Fibroblast of lung (primary cell): ENCODE measurements around the gene OPN4. TPM values are rescaled to one million over a fixed set of nuclear protein-coding genes. Genes with fewer than 3 reads are reported as not detected.

Source experiments
- DNase-seq, 2 donors: peaks; one replicate each; pipeline versions ENCODE4 v3.0.0 to v3.0.0-alpha.2; 2010; ENCODE audit warnings: low read depth in 2 of 2
- H2AFZ ChIP-seq: 2 replicates; pipeline ENCODE4 v1.5.1; 2012; ENCODE audit warnings: low read length, control low read depth, inconsistent platforms
- H3K27ac ChIP-seq: 2 replicates; pipeline ENCODE4 v1.5.1; 2011; ENCODE audit warnings: low read length, control low read depth; ENCODE audit not compliant: insufficient read depth
- H3K27me3 ChIP-seq: 2 replicates; pipeline ENCODE4 v1.5.1; 2011; ENCODE audit warnings: mild to moderate bottlenecking, low read length; ENCODE audit not compliant: control insufficient read depth, insufficient read depth
- H3K36me3 ChIP-seq: 2 replicates; pipeline ENCODE4 v1.5.1; 2011; ENCODE audit warnings: low read length; ENCODE audit not compliant: control insufficient read depth, insufficient read depth
- H3K4me1 ChIP-seq: 2 replicates; pipeline ENCODE4 v1.5.1; 2011; ENCODE audit warnings: low read length; ENCODE audit not compliant: control insufficient read depth, insufficient read depth; ENCODE audit errors: extremely low read depth
- H3K4me2 ChIP-seq: 2 replicates; pipeline ENCODE4 v1.5.1; 2011; ENCODE audit warnings: low read length, control low read depth; ENCODE audit not compliant: insufficient read depth; ENCODE audit errors: extremely low read depth
- H3K4me3 ChIP-seq, 4 experiments: fragments of 200-600 bp in 1 of 4; sonication (generic) in 1 of 4; replicated peaks in 1 of 4; 2 replicates each; pipeline ENCODE4 v1.5.1; 2011 to 2016; ENCODE audit warnings: low read length in 4 of 4, low read depth in 3 of 4, mild to moderate bottlenecking in 3 of 4, control low read depth in 2 of 4, inconsistent platforms in 1 of 4, mixed read lengths in 1 of 4; ENCODE audit not compliant: insufficient read depth in 1 of 4; ENCODE audit errors: control extremely low read depth in 1 of 4
- H3K79me2 ChIP-seq: 2 replicates; pipeline ENCODE4 v1.5.1; 2012; ENCODE audit warnings: mild to moderate bottlenecking, low read length, inconsistent platforms; ENCODE audit not compliant: control insufficient read depth, insufficient read depth
- H3K9ac ChIP-seq: 2 replicates; pipeline ENCODE4 v1.5.1; 2011; ENCODE audit warnings: mild to moderate bottlenecking, low read length, control low read depth; ENCODE audit not compliant: insufficient read depth
- H3K9me3 ChIP-seq: 2 replicates; pipeline ENCODE4 v1.5.1; 2012; ENCODE audit warnings: low read depth, low read length; ENCODE audit not compliant: control insufficient read depth, insufficient read depth
- H4K20me1 ChIP-seq: 2 replicates; pipeline ENCODE4 v1.5.1; 2011; ENCODE audit warnings: low read length; ENCODE audit not compliant: control insufficient read depth, insufficient read depth; ENCODE audit errors: extremely low read depth
- CTCF ChIP-seq, 2 donors: IDR thresholded peaks in 1 of 2; conservative IDR thresholded peaks in 1 of 2; 1 replicate in 1 of 2; 2 replicates in 1 of 2; pipeline ENCODE4 v1.5.1; 2011 to 2012; ENCODE audit warnings: low read length in 2 of 2, control low read depth in 1 of 2, inconsistent platforms in 1 of 2, low read depth in 1 of 2, mild to moderate bottlenecking in 1 of 2
- EZH2 ChIP-seq: IDR thresholded peaks from 2 replicates; pipeline ENCODE4 v1.5.1; 2012; ENCODE audit warnings: low read length, control low read depth, mild to moderate bottlenecking; ENCODE audit errors: missing control alignments
- polyA minus RNA-seq: library from RNA; depleted of rRNA, polyadenylated mRNA; stranded (reverse); fragments of >200 nt; gene quantifications from 2 replicates; pipeline ENCODE4 v1.2.3, GENCODE V29; 2011; ENCODE audit warnings: low replicate concordance
- polyA plus RNA-seq, 2 donors: library from polyadenylated mRNA; depleted of rRNA in 1 of 2; stranded (reverse) in 1 of 2; unstranded in 1 of 2; fragments of >200 nt; gene quantifications; 2 replicates each; pipeline ENCODE4 v1.2.1, GENCODE V29; 2011 to 2012; ENCODE audit warnings: missing spikeins in 1 of 2
- total RNA-seq: library from RNA; depleted of rRNA; stranded (reverse); fragments of >200 nt; gene quantifications from 2 replicates; pipeline ENCODE4 v1.2.1, GENCODE V29; 2014

Gene OPN4, protein sequence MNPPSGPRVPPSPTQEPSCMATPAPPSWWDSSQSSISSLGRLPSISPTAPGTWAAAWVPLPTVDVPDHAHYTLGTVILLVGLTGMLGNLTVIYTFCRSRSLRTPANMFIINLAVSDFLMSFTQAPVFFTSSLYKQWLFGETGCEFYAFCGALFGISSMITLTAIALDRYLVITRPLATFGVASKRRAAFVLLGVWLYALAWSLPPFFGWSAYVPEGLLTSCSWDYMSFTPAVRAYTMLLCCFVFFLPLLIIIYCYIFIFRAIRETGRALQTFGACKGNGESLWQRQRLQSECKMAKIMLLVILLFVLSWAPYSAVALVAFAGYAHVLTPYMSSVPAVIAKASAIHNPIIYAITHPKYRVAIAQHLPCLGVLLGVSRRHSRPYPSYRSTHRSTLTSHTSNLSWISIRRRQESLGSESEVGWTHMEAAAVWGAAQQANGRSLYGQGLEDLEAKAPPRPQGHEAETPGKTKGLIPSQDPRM
- total RNA-seq (not detected in 2 replicates), polyA plus RNA-seq (not detected in 2 replicates), polyA minus RNA-seq (not detected in 2 replicates)
- not detected in 2 replicates for polyA plus RNA-seq (2012)

DNA sequence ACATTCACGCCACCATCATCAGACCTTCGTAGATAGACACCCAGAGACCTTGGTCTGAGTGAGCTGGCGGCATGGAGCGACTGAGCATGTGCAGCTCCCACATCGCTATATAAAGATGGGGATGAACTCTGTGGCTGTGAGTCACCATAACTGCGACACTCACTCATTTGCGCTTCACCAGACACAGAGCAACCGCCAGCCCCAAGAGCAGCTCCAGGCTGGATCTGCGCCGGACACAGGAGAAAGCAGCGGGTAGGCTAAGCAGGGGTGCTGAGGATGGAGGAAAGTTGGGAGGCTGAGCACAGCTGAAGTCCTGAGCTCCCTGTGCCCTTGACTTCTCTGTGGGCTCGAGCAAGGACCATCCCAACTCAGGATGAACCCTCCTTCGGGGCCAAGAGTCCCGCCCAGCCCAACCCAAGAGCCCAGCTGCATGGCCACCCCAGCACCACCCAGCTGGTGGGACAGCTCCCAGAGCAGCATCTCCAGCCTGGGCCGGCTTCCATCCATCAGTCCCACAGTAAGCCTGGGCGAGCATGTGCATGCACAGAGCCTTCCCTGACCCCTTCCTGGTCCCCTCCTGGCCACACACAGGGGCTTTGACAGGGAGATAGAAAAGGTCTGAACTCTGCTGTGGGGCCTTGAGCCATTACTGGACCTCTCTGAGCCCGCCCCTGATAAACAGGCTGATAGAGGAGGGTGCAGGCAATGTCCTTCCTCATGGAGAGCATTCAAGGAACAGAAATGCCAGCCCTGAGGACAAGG, at the start of gene OPN4:
Gene OPN4 (plus strand): TSS at position 137 of the 762 bp plus-strand sequence. CDS start 237 bp downstream, at position 374.
- no peak within 1 kb of the TSS for H3K27ac ChIP-seq
- H4K20me1 ChIP-seq: no peaks in the 10 kb centered on the region
- no peaks in the 10 kb centered on the region for H3K79me2 ChIP-seq
- DNase-seq: peak in 1 of 2 donors; percentile 87
- H3K9me3 ChIP-seq: no peaks in the 10 kb centered on the region
- no peak within 1 kb of the TSS for H3K9ac ChIP-seq
- no peak within 1 kb of the TSS for H2AFZ ChIP-seq
- H3K4me3 ChIP-seq: no peak within 1 kb of the TSS
- TF ChIP-seq EZH2: no peak
- TF ChIP-seq CTCF (conservative IDR thresholded peaks at IDR 0.05 in 1 of 2, IDR thresholded peaks at IDR 0.05 in 1 of 2; ENCODE audit: low read depth in 1 of 2, low read length in 2 of 2): no peak
- no peak within 1 kb of the TSS for H3K4me2 ChIP-seq
- H3K36me3 ChIP-seq: no peaks in the 10 kb centered on the region
- no peaks in the 10 kb centered on the region for H3K4me1 ChIP-seq
- no peaks in the 10 kb centered on the region for H3K27me3 ChIP-seq

DNA sequence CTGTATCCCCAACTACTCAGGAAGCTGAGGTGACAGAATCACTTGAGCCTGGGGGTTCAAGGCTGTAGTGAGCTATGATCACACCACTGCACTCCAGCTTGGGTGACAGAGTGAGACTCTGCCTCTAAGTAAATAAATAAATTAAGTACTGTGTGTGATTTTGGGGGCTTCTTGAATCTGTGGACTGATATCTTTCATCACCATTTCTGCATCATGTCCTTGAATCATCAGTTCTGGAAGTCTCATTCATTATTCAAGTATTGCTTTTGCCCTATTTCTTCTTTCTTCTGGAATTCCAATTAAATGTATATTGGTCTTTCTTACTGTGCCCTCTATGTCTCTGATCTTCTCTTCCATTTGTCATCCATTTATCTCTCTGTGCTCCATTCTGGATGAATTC, 46.7 kb upstream of the OPN4 start:
- Histone ChIP-seq H3K4me2 (no peak overlapping the region), H3K79me2 (no peaks in the 10 kb centered on the region), H3K4me1 (no peaks in the 10 kb centered on the region), H3K27ac (no peak overlapping the region), H4K20me1 (no peaks in the 10 kb centered on the region), H3K27me3 (no peaks in the 10 kb centered on the region), H3K9ac (no peak overlapping the region), H2AFZ (no peak overlapping the region), H3K9me3 (no peaks in the 10 kb centered on the region), H3K4me3 (no peak overlapping the region), H3K36me3 (no peaks in the 10 kb centered on the region)
- TF ChIP-seq CTCF (conservative IDR thresholded peaks at IDR 0.05 in 1 of 2, IDR thresholded peaks at IDR 0.05 in 1 of 2; ENCODE audit: low read depth in 1 of 2, low read length in 2 of 2) (no peak), EZH2 (no peak)
- no peak for DNase-seq

DNA sequence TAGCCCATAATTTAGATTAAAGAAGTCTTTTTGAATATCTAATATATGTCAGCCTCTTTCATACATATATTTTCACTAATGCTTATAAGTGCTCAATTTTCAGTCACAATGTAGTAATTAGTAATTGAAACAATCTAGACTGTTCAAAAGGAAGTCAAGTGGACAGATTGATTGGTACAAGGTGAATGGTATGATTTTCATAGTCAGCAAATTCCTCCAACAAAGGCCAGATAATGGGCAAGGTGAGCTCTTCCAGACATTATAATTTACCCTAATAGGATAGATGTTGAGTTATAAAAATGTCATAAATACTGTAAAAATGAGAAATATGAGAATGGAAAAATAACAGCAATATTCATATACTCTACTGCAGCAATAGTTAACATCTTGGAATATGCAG, 44.4 kb upstream of the OPN4 start:
- Histone ChIP-seq H3K9ac (no peak overlapping the region), H2AFZ (no peak overlapping the region), H3K27ac (no peak overlapping the region), H3K4me1 (no peaks in the 10 kb centered on the region), H3K4me3 (no peak overlapping the region), H3K79me2 (no peaks in the 10 kb centered on the region), H3K4me2 (no peak overlapping the region), H4K20me1 (no peaks in the 10 kb centered on the region), H3K27me3 (no peaks in the 10 kb centered on the region), H3K36me3 (no peaks in the 10 kb centered on the region), H3K9me3 (no peaks in the 10 kb centered on the region)
- no peak for DNase-seq
- no peak for TF ChIP-seq CTCF (conservative IDR thresholded peaks at IDR 0.05 in 1 of 2, IDR thresholded peaks at IDR 0.05 in 1 of 2; ENCODE audit: low read depth in 1 of 2, low read length in 2 of 2)
- no peak for TF ChIP-seq EZH2
